K562 (cell line): ENCODE measurements around the gene LINS1. TPM values are rescaled to one million over a fixed set of nuclear protein-coding genes. Genes with fewer than 3 reads are reported as not detected.
"Not testable (repeated sequence)": the region's sequence is repeated elsewhere in the genome, so short reads cannot be mapped to it uniquely, and the experiment has no call there.

Experiments
- ATAC-seq: fragments of 200-7000 bp; cut with Tn5 transposase; 3 replicates; pipeline ENCODE4 v1.9.1; 2020; ENCODE audit warnings: moderate library complexity
- BruUV-seq: library from RNA; stranded (reverse); fragments of 400-500 nt; replicated peaks from 2 replicates; lab custom pipeline; 2021; lab: Mats Ljungman, UMichigan
- CTCF ChIA-PET: fragments of 300-600 bp; formaldehyde crosslinking; extraction: SDS; loops from one replicate; lab custom pipeline; 2021; ENCODE audit warnings: low intra/inter-chr PET ratio; lab: Yijun Ruan, JAX
- POLR2A ChIA-PET: fragments of 300-600, 350-650 bp; sonication (Branson Sonifier 250); formaldehyde crosslinking; extraction: SDS; loops from one replicate; lab custom pipeline; 2021; ENCODE audit warnings: antibody characterized with exemption, inconsistent platforms; lab: Yijun Ruan, JAX
- DNase-seq, 4 experiments: peaks; one replicate each; pipeline versions ENCODE4 v3.0.0 to v3.0.0-alpha.2; 2011 to 2018; ENCODE audit warnings: low spot score in 3 of 4, mixed read lengths in 3 of 4; ENCODE audit errors: extremely low read depth in 1 of 4
- FAIRE-seq: peaks from 2 replicates; lab custom pipeline; 2011; peaks lifted over from hg19 to GRCh38; lab: Jason Lieb, UNC
- H2AFZ ChIP-seq: 2 replicates; pipeline ENCODE4 v1.6.0; 2011; ENCODE audit warnings: low read depth, low read length, control low read depth, inconsistent platforms
- H3K27ac ChIP-seq: fragments of 200-600 bp; 3 replicates; pipeline ENCODE4 v1.8.0; 2011; ENCODE audit warnings: low read depth, mild to moderate bottlenecking, control low read depth, inconsistent platforms, low read length, moderate library complexity, mixed read lengths; ENCODE audit errors: extremely low read depth
- H3K27me3 ChIP-seq, 2 experiments: fragments of 300-600 bp in 1 of 2; 2 replicates in 1 of 2; 3 replicates in 1 of 2; pipeline versions ENCODE4 v1.6.0 to v1.8.0; 2011; ENCODE audit warnings: inconsistent platforms in 2 of 2, low read length in 2 of 2, mild to moderate bottlenecking in 1 of 2, mixed read lengths in 1 of 2, moderate library complexity in 1 of 2; ENCODE audit not compliant: control insufficient read depth in 2 of 2, insufficient read depth in 2 of 2
- H3K36me3 ChIP-seq: fragments of 300-600 bp; 3 replicates; pipeline ENCODE4 v1.8.0; 2011; ENCODE audit warnings: mild to moderate bottlenecking, low read length, inconsistent platforms; ENCODE audit not compliant: control insufficient read depth, insufficient read depth
- H3K4me1 ChIP-seq, 2 experiments: fragments of 200-600 bp in 1 of 2; replicated peaks in 1 of 2; 2 replicates in 1 of 2; 3 replicates in 1 of 2; pipeline versions ENCODE4 v1.5.1 to v1.8.0; 2011; ENCODE audit warnings: inconsistent platforms in 2 of 2, low read length in 2 of 2, mild to moderate bottlenecking in 1 of 2, mixed read lengths in 1 of 2, moderate library complexity in 1 of 2; ENCODE audit not compliant: control insufficient read depth in 2 of 2, insufficient read depth in 2 of 2
- H3K4me2 ChIP-seq: 2 replicates; pipeline ENCODE4 v1.6.1; 2011; ENCODE audit warnings: low read length, control low read depth, inconsistent platforms, mixed read lengths; ENCODE audit not compliant: insufficient read depth
- H3K4me3 ChIP-seq: fragments of 200-600 bp; sonication (generic), shearing (Covaris generic); 2 replicates; pipeline ENCODE4 v1.5.1; 2016; ENCODE audit warnings: control low read depth, inconsistent platforms
- H3K79me2 ChIP-seq: fragments of 200-600 bp; 3 replicates; pipeline ENCODE4 v1.8.0; 2011; ENCODE audit warnings: low read length, inconsistent platforms; ENCODE audit not compliant: control insufficient read depth, insufficient read depth
- H3K9ac ChIP-seq, 2 experiments: 2 replicates each; pipeline versions ENCODE4 v1.6.0 to v1.6.1; 2011; ENCODE audit warnings: low read depth in 2 of 2, low read length in 2 of 2, control low read depth in 1 of 2, inconsistent platforms in 1 of 2, mild to moderate bottlenecking in 1 of 2, mixed read lengths in 1 of 2; ENCODE audit not compliant: insufficient read depth in 1 of 2
- H3K9me1 ChIP-seq: one replicate; pipeline ENCODE4 v1.6.0; 2011; ENCODE audit warnings: inconsistent platforms, mild to moderate bottlenecking, low read length, moderate library complexity; ENCODE audit not compliant: control insufficient read depth, insufficient read depth
- H3K9me3 ChIP-seq: replicated peaks from 2 replicates; pipeline ENCODE4 v1.5.1; 2011; ENCODE audit warnings: low read depth, low read length, inconsistent platforms; ENCODE audit not compliant: control insufficient read depth, insufficient read depth
- H4K20me1 ChIP-seq: replicated peaks from 2 replicates; pipeline ENCODE4 v1.6.1; 2011; ENCODE audit warnings: low read length, inconsistent platforms, mixed read lengths; ENCODE audit not compliant: control insufficient read depth, insufficient read depth
- MAFG ChIP-seq: fragments of 450-650 bp; conservative IDR thresholded peaks from 2 replicates; pipeline ENCODE4 v1.6.1; 2016; ENCODE audit warnings: missing genetic modification characterization, missing compliant biosample characterization
- WGBS: fragments of 100-300 bp; shearing (Covaris generic); methylation state at CpG from one replicate; pipeline ENCODE4 v1.1.6; 2016; ENCODE audit warnings: low coverage, mixed read lengths; ENCODE audit not compliant: insufficient coverage; ENCODE audit errors: missing lambda C conversion rate; 5-methylcytosine and 5-hydroxymethylcytosine counted together
- in situ Hi-C: fragments of 300-500 bp; cut with MboI; formaldehyde crosslinking; loops from 4 replicates; pipeline ENCODE4 v1.15.0; 2018; ENCODE audit warnings: inconsistent platforms, mixed read lengths
- intact Hi-C: fragments of 100-400 bp; cut with micrococcal nuclease; formaldehyde crosslinking; loops from 2 replicates; pipeline ENCODE4 v1.14.2; 2022
- polyA plus RNA-seq, 8 experiments: library from polyadenylated mRNA; depleted of rRNA in 4 of 8; stranded (reverse) in 5 of 8; unstranded in 3 of 8; fragments of >200 nt; fragmentation: Nextera tagmentation in 2 of 8; fragmentation: Illumina TruSeq in 1 of 8; extraction: Ambion mirVana in 2 of 8; extraction: Trizol in 1 of 8; gene quantifications; 2 replicates each; pipeline versions ENCODE4 v1.2.1 to v1.2.3, GENCODE V29; 2011 to 2014; ENCODE audit warnings: inconsistent platforms in 1 of 8, missing spikeins in 1 of 8
- total RNA-seq, 7 experiments: library from RNA; depleted of rRNA in 6 of 7; stranded (reverse); fragments of >200 nt in 6 of 7; fragmentation: Illumina TruSeq in 2 of 7; extraction: Trizol in 2 of 7; gene quantifications; 2 replicates each; pipeline versions ENCODE4 v1.2.1 to v1.2.3, GENCODE V29; 2011 to 2021; ENCODE audit warnings: low replicate concordance in 1 of 7
- TF ChIP-seq, protein P1 (sequence below): sonication (generic); formaldehyde crosslinking; IDR thresholded peaks from 2 replicates; pipeline ENCODE4 v1.8.1; 2023; ENCODE audit warnings: mild to moderate bottlenecking, missing genetic modification reagents

LINS1 gene
- total and polyA plus RNA-seq, 9 of the 15 experiments (the other 6 are each of a cell fraction or from before 2014, with no cell fraction given) = 15.4 to 31.4 (median 24.6) TPM

DNA sequence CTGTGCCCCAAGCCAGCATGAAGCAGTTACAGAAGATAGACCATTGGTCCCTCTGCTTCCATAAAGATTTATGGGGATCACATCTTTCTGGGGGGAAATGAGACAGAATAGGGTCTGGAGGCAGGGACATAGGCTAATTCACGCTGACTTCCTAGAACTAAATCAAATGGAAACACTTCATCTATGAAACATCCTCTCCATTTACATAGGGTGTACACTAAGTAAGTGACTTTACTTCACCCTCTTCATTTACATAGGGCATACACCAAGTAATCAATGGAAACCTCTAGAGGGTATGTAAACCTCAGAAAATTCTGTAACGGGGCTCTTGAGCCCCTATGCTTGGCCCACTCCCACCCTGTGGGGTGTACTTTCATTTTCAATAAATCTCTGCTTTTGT lies 10.1 kb downstream of the LINS1 start:
- Histone ChIP-seq H3K4me3 (no peak overlapping the region), H3K27ac (no peak overlapping the region)
- CTCF ChIA-PET = no interaction called here
- no peak for FAIRE-seq
- TF ChIP-seq, protein P1, sequence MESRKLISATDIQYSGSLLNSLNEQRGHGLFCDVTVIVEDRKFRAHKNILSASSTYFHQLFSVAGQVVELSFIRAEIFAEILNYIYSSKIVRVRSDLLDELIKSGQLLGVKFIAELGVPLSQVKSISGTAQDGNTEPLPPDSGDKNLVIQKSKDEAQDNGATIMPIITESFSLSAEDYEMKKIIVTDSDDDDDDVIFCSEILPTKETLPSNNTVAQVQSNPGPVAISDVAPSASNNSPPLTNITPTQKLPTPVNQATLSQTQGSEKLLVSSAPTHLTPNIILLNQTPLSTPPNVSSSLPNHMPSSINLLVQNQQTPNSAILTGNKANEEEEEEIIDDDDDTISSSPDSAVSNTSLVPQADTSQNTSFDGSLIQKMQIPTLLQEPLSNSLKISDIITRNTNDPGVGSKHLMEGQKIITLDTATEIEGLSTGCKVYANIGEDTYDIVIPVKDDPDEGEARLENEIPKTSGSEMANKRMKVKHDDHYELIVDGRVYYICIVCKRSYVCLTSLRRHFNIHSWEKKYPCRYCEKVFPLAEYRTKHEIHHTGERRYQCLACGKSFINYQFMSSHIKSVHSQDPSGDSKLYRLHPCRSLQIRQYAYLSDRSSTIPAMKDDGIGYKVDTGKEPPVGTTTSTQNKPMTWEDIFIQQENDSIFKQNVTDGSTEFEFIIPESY (CRISPR knock-in tag) = no peak
- no peak for TF ChIP-seq MAFG (tag)
- TF ChIP-seq, all 486 proteins: peak for 0
- no peaks in the 10 kb centered on the region for H3K27me3 ChIP-seq
- in situ Hi-C loops (no loop called here), intact Hi-C loops (no loop called here)
- no peaks in the 10 kb centered on the region for H3K9me3 ChIP-seq
- no peak overlapping the region for H3K9ac ChIP-seq
- no TSS peak for BruUV-seq
- ATAC-seq (no peak), DNase-seq (no peak)
- no peak overlapping the region for H3K4me2 ChIP-seq
- POLR2A ChIA-PET = no interaction called here
- no peaks in the 10 kb centered on the region for H4K20me1 ChIP-seq
- H2AFZ ChIP-seq = no peak overlapping the region
- WGBS = 50% methylated on average over 2 of the region's 2 CpGs
- H3K9me1 ChIP-seq = no peaks in the 10 kb centered on the region
- peaks cover 0 to 19% of the 10 kb centered on the region in 2 experiments; a peak in 4 of 5 replicates for H3K4me1 ChIP-seq
- peaks cover 97% of the 10 kb centered on the region for H3K79me2 ChIP-seq
- peaks cover 31% of the 10 kb centered on the region; the same call in 2 of the 3 replicates for H3K36me3 ChIP-seq

DNA sequence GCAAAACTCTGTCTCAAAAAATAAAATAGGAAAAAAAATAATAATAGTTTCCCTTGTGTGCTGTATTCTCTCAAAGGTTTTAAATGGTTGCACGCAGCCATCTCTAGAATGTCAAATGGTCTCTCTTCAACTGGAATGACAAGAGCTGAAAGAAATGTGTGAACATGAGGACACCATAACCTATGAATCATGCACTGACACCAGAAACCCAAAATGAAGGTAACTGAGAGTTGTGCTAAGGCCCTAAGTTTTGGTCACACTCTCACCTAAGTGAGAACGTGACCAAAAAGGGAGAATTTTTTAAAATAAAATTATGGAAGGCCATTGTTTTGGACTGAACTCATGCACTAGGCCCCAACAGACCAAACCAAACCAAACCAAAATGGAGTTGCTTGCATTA lies 10.8 kb downstream of the LINS1 start:
- H3K27ac ChIP-seq, ATAC-seq, BruUV-seq: not testable (repeated sequence)

More for the DNA sequence above, 10.8 kb downstream of the LINS1 start:
- CTCF ChIA-PET = interaction anchor here (0.6 kb wide), 1 partner anchor 679 kb away, joined by 3 read pairs; no protein-coding TSS in a partner anchor
- Histone ChIP-seq H3K36me3 (peaks cover 31% of the 10 kb centered on the region; the same call in 2 of the 3 replicates), H3K79me2 (peaks cover 95% of the 10 kb centered on the region), H3K4me1 (peaks cover 0 to 19% of the 10 kb centered on the region in 2 experiments; a peak in 4 of 5 replicates)
- H3K9me1 ChIP-seq, H3K27me3 ChIP-seq, FAIRE-seq, H3K4me2 ChIP-seq, intact Hi-C loops, in situ Hi-C loops, H3K9ac ChIP-seq, H3K4me3 ChIP-seq, H2AFZ ChIP-seq, DNase-seq, POLR2A ChIA-PET, H3K9me3 ChIP-seq, H4K20me1 ChIP-seq: not testable (repeated sequence)
- 100% methylated on average over 2 of the region's 2 CpGs for WGBS
